ENCODE data around the gene C4BPB. TPM values are rescaled to one million over a fixed set of nuclear protein-coding genes. Genes with fewer than 3 reads are reported as not detected.
A peak's percentile ranks its signal among the peaks of the same experiment; 100 is the strongest.

C4BPB gene
- total and polyA plus RNA-seq, 2 of the 13 experiments (the other 11 are each of a cell fraction or from before 2014, with no cell fraction given), result 155 to 266 TPM

GRCh38 chr1:207124389-207124788 is 35.7 kb downstream of the C4BPB start (continued):
- TF ChIP-seq, protein P1, sequence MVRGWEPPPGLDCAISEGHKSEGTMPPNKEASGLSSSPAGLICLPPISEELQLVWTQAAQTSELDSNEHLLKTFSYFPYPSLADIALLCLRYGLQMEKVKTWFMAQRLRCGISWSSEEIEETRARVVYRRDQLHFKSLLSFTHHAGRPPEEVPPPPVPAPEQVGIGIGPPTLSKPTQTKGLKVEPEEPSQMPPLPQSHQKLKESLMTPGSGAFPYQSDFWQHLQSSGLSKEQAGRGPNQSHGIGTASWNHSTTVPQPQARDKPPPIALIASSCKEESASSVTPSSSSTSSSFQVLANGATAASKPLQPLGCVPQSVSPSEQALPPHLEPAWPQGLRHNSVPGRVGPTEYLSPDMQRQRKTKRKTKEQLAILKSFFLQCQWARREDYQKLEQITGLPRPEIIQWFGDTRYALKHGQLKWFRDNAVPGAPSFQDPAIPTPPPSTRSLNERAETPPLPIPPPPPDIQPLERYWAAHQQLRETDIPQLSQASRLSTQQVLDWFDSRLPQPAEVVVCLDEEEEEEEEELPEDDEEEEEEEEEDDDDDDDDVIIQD (CRISPR knock-in tag; IDR thresholded peaks at IDR 0.05; ENCODE audit: low read depth), result no peak
- TF ChIP-seq ZKSCAN1 (IDR thresholded peaks at IDR 0.05; ENCODE audit: low read length), result no peak
- no peak for TF ChIP-seq CCAR2 (optimal IDR thresholded peaks at IDR 0.05; ENCODE audit: low read depth, low read length)

DNA sequence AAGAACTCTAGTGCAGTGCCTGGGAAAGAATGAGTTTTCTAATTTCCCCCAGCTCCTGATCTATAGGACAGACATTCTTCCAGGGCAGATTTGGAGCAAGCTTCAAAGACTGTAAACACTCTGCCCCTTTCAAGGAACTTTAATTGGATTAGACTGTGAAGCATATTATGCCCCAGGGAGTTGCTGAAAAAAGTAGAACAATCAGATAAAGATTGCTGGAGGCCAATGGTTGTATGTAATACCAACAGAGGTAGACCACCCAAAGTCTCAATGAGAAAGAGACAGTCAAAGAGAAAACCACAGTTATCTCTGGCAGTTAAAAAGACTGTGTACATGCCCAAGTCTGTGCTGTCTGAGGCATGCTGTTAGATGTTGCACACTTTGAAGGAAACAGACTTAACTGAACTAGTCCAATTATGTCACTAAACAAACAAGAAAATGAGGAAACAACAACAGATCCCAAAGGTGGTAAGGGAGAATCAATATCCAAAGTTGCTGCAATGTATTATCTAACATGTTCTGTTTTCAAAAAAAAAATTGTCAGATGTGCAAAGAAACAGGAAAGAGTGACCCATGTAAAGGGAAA is 39.8 kb downstream of the C4BPB start:
- intact Hi-C loops (cut with micrococcal nuclease; ENCODE audit: unreplicated experiment), result no loop called here
- DNase-seq (ENCODE audit: low spot score), result peak; percentile 7
- H3K27me3 ChIP-seq (ENCODE audit: control insufficient read depth in 1 of 2, insufficient read depth in 2 of 2, low read length in 2 of 2), result no peaks in the 10 kb centered on the region
- H3K36me3 ChIP-seq (replicated peaks in 1 of 2; ENCODE audit: control insufficient read depth in 1 of 2, insufficient read depth in 2 of 2, low read length in 2 of 2), result no peaks in the 10 kb centered on the region
- no peaks in the 10 kb centered on the region for H3K79me2 ChIP-seq (ENCODE audit: insufficient read depth, low read length)
- POLR2A ChIA-PET, result interaction anchor here (1.2 kb wide), 1 partner anchor 24 kb away, joined by 3 read pairs; the partner anchor contains the start of gene C4BPA
- in situ Hi-C loops (cut with HindIII; ENCODE audit: extremely low pct_ligation_motif_present, low pct_unique_long_range_greater_than_20kb), result no loop called here
- no peaks in the 10 kb centered on the region for H4K20me1 ChIP-seq (ENCODE audit: insufficient read depth, low read length)
- BruUV-seq (replicated peaks), result no TSS peak
- H3K4me1 ChIP-seq (ENCODE audit: insufficient read depth, low read length), result no peaks in the 10 kb centered on the region
- H3K4me2 ChIP-seq (ENCODE audit: low read depth, low read length), result no peak overlapping the region
- CTCF ChIA-PET (ENCODE audit: low intra/inter-chr PET ratio, low total read pairs), result no interaction called here
- H3K9me3 ChIP-seq (ENCODE audit: low read length), result peaks cover 14% of the 10 kb centered on the region
- FAIRE-seq, result no peak
- no peak overlapping the region for H3K4me3 ChIP-seq (replicated peaks in 1 of 3; ENCODE audit: insufficient read depth in 1 of 3, low read depth in 2 of 3, low read length in 3 of 3)
- H3K27ac ChIP-seq (ENCODE audit: extremely low read length, insufficient read depth, low read length), result no peak overlapping the region
- no peak overlapping the region for H3K9ac ChIP-seq (ENCODE audit: insufficient read depth, low read depth, low read length)
- no peak overlapping the region for H2AFZ ChIP-seq (ENCODE audit: low read length)
- peak; percentile 38; the same call in 1 of the 3 replicates for ATAC-seq
- TF ChIP-seq NR0B2 (CRISPR knock-in tag; IDR thresholded peaks at IDR 0.05), result no peak
- TF ChIP-seq CREB3 (CRISPR knock-in tag; IDR thresholded peaks at IDR 0.05), result no peak
- no peak for TF ChIP-seq RFXAP (CRISPR knock-in tag; IDR thresholded peaks at IDR 0.05; ENCODE audit: borderline replicate concordance)
- TF ChIP-seq SIN3A (IDR thresholded peaks at IDR 0.05; ENCODE audit: borderline replicate concordance, low read depth, low read length), result no peak
- no peak for TF ChIP-seq ZNF768 (CRISPR knock-in tag; IDR thresholded peaks at IDR 0.05)
- no peak for TF ChIP-seq KLF11 (CRISPR knock-in tag; IDR thresholded peaks at IDR 0.05)
- TF ChIP-seq ZNF414 (CRISPR knock-in tag; IDR thresholded peaks at IDR 0.05), result no peak
- TF ChIP-seq, protein P2, sequence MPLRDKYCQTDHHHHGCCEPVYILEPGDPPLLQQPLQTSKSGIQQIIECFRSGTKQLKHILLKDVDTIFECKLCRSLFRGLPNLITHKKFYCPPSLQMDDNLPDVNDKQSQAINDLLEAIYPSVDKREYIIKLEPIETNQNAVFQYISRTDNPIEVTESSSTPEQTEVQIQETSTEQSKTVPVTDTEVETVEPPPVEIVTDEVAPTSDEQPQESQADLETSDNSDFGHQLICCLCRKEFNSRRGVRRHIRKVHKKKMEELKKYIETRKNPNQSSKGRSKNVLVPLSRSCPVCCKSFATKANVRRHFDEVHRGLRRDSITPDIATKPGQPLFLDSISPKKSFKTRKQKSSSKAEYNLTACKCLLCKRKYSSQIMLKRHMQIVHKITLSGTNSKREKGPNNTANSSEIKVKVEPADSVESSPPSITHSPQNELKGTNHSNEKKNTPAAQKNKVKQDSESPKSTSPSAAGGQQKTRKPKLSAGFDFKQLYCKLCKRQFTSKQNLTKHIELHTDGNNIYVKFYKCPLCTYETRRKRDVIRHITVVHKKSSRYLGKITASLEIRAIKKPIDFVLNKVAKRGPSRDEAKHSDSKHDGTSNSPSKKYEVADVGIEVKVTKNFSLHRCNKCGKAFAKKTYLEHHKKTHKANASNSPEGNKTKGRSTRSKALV (CRISPR knock-in tag; IDR thresholded peaks at IDR 0.05), result no peak
- no peak for TF ChIP-seq ATF4 (CRISPR knock-in tag; IDR thresholded peaks at IDR 0.05)
- TF ChIP-seq, protein P3, sequence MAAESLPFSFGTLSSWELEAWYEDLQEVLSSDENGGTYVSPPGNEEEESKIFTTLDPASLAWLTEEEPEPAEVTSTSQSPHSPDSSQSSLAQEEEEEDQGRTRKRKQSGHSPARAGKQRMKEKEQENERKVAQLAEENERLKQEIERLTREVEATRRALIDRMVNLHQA (CRISPR knock-in tag; IDR thresholded peaks at IDR 0.05), result no peak
- TF ChIP-seq ZNF292 (CRISPR knock-in tag; IDR thresholded peaks at IDR 0.05; ENCODE audit: borderline replicate concordance, low read depth), result no peak
- TF ChIP-seq ZNF709 (CRISPR knock-in tag; IDR thresholded peaks at IDR 0.05), result no peak
- TF ChIP-seq PCBP2 (optimal IDR thresholded peaks at IDR 0.05; ENCODE audit: low read depth, low read length, poor library complexity, severe bottlenecking), result no peak
